DOHH2 (cell line): Measurements from ENCODE around the gene FAM53A.

Experiments used
- H3F3A ChIP-seq: fragments of 200-600 bp; sonication (generic), shearing (Covaris generic); 2 replicates; pipeline ENCODE4 v1.6.0; 2016; ENCODE audit warnings: antibody characterized with exemption, mild to moderate bottlenecking; ENCODE audit not compliant: control insufficient read depth, insufficient read depth
- H3K27ac ChIP-seq: fragments of 200-600 bp; sonication (generic); 2 replicates; pipeline ENCODE4 v1.5.1; 2014; ENCODE audit warnings: low read depth, mild to moderate bottlenecking, low read length, moderate library complexity
- H3K27me3 ChIP-seq: fragments of 200-600 bp; sonication (generic); 2 replicates; pipeline ENCODE4 v1.6.1; 2014; ENCODE audit warnings: mild to moderate bottlenecking, low read length, mixed read lengths; ENCODE audit not compliant: control insufficient read depth
- H3K36me3 ChIP-seq: fragments of 200-600 bp; sonication (generic); 2 replicates; pipeline ENCODE4 v1.6.1; 2014; ENCODE audit warnings: mild to moderate bottlenecking, low read length, moderate library complexity, mixed read lengths; ENCODE audit not compliant: control insufficient read depth
- H3K4me1 ChIP-seq: fragments of 200-600 bp; sonication (generic); 2 replicates; pipeline ENCODE4 v1.6.1; 2014; ENCODE audit warnings: mild to moderate bottlenecking, low read length, mixed read lengths; ENCODE audit not compliant: control insufficient read depth
- H3K4me2 ChIP-seq: fragments of 200-600 bp; sonication (generic); 2 replicates; pipeline ENCODE4 v1.6.0; 2014; ENCODE audit warnings: mild to moderate bottlenecking, low read length, moderate library complexity
- H3K4me3 ChIP-seq: fragments of 200-600 bp; sonication (generic); 2 replicates; pipeline ENCODE4 v1.5.1; 2014; ENCODE audit warnings: mild to moderate bottlenecking, low read length, mixed read lengths
- H3K79me2 ChIP-seq: fragments of 200-600 bp; sonication (generic); 2 replicates; pipeline ENCODE4 v1.6.1; 2014; ENCODE audit warnings: mild to moderate bottlenecking, low read length, mixed read lengths; ENCODE audit not compliant: control insufficient read depth
- H3K9me2 ChIP-seq: fragments of 200-600 bp; sonication (generic); replicated peaks from 2 replicates; pipeline ENCODE4 v1.6.1; 2014; ENCODE audit warnings: mild to moderate bottlenecking, low read length, mixed read lengths; ENCODE audit not compliant: control insufficient read depth
- H3K9me3 ChIP-seq: fragments of 200-600 bp; sonication (generic); 2 replicates; pipeline ENCODE4 v1.6.1; 2014; ENCODE audit warnings: antibody characterized with exemption, low read length, mixed read lengths; ENCODE audit not compliant: control insufficient read depth, insufficient read depth
- H4K20me1 ChIP-seq: fragments of 200-600 bp; sonication (generic); 2 replicates; pipeline ENCODE4 v1.6.0; 2014; ENCODE audit warnings: low read depth, mild to moderate bottlenecking, antibody characterized with exemption, low read length, moderate library complexity; ENCODE audit not compliant: control insufficient read depth, insufficient read depth
- CTCF ChIP-seq: fragments of 200-600 bp; sonication (generic); IDR thresholded peaks from one replicate; pipeline ENCODE4 v1.5.1; 2014; ENCODE audit warnings: antibody characterized with exemption, mild to moderate bottlenecking, low read depth, low read length; ENCODE audit not compliant: poor library complexity, severe bottlenecking
- EZH2phosphoT487 ChIP-seq: fragments of 200-600 bp; sonication (generic); IDR thresholded peaks from 2 replicates; pipeline ENCODE4 v1.6.1; 2017; ENCODE audit warnings: borderline replicate concordance, mild to moderate bottlenecking, antibody characterized with exemption, low read length, moderate library complexity, mixed read lengths

The FAM53A gene

GRCh38 chr4:1600811-1601532 is 83.1 kb downstream of the FAM53A start:
- no peak overlapping the region for H3K27ac ChIP-seq
- no peaks in the 10 kb centered on the region for H3K4me1 ChIP-seq
- H3F3A ChIP-seq = no peaks in the 10 kb centered on the region
- peaks cover 2% of the 10 kb centered on the region; the same call in 1 of the 2 replicates for H3K9me3 ChIP-seq
- no peaks in the 10 kb centered on the region for H3K36me3 ChIP-seq
- H3K79me2 ChIP-seq = no peaks in the 10 kb centered on the region
- no peaks in the 10 kb centered on the region for H3K9me2 ChIP-seq
- H3K4me2 ChIP-seq = no peak overlapping the region
- no peak overlapping the region for H3K4me3 ChIP-seq
- no peak for TF ChIP-seq CTCF
- no peak for TF ChIP-seq EZH2phosphoT487
- H3K27me3 ChIP-seq = no peaks in the 10 kb centered on the region
- no peaks in the 10 kb centered on the region for H4K20me1 ChIP-seq

- TF ChIP-seq EZH2phosphoT487 (no peak), CTCF (no peak)
- Histone ChIP-seq H3K4me1 (no peaks in the 10 kb centered on the region), H3K9me3 (peaks cover 5% of the 10 kb centered on the region; the same call in 1 of the 2 replicates), H3K27ac (no peak overlapping the region), H3K27me3 (no peaks in the 10 kb centered on the region), H4K20me1 (no peaks in the 10 kb centered on the region), H3F3A (no peaks in the 10 kb centered on the region), H3K4me3 (no peak overlapping the region), H3K36me3 (no peaks in the 10 kb centered on the region), H3K79me2 (no peaks in the 10 kb centered on the region), H3K4me2 (no peak overlapping the region), H3K9me2 (no peaks in the 10 kb centered on the region)
Measured at GRCh38 chr4:1600211-1600780, 83.8 kb downstream of the FAM53A start.

- no peaks in the 10 kb centered on the region for H3K79me2 ChIP-seq
- H3K4me2 ChIP-seq = no peak overlapping the region
- H3K9me3 ChIP-seq = peaks cover 5% of the 10 kb centered on the region; the same call in 1 of the 2 replicates
- no peak overlapping the region for H3K27ac ChIP-seq
- H4K20me1 ChIP-seq = no peaks in the 10 kb centered on the region
- H3K4me1 ChIP-seq = no peaks in the 10 kb centered on the region
- no peak overlapping the region for H3K4me3 ChIP-seq
- no peaks in the 10 kb centered on the region for H3K36me3 ChIP-seq
- H3K27me3 ChIP-seq = no peaks in the 10 kb centered on the region
- no peaks in the 10 kb centered on the region for H3F3A ChIP-seq
- TF ChIP-seq EZH2phosphoT487 (no peak), CTCF (no peak)
- no peaks in the 10 kb centered on the region for H3K9me2 ChIP-seq
Measured at GRCh38 chr4:1599491-1600210, 84.5 kb downstream of the FAM53A start.
